ENCODE results near the gene MEIS1.

MEIS1 gene

DNA sequence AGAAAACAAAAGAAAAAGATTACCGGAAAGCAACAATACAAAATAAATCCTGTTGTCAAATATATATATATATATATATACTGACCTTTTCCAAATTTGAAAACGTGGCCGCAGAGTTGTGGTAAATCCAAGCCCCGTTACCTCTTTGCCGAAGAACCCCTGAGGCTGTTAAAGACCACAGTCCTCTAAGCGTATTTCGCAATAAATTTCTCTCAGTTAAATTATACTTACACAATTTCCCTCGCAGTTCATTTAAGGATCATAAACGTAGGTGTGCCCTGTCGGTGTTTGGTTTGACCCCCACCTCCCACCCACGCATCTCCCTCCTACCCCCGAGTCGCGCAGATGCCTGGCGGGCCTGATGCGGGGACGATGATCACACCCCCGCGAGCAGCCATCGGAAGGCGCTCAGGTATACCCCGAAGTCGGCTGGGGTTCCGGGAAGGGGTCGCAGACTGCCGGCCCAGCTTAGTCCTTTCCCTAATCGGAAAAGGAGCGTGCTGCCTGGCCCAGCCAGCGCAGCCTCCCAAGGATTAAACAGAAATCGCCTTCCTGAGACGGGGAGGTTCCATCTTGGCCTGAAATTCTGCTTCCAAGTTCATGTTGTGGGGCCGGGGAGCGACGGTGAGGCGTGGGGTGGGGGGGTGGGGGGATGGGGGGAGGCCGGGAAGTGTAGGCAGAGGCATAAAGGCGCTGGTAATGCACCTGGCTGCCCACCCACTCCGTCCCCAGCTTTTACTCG, 2.9 kb upstream of the MEIS1 start:
- no peak for DNase-seq

DNA sequence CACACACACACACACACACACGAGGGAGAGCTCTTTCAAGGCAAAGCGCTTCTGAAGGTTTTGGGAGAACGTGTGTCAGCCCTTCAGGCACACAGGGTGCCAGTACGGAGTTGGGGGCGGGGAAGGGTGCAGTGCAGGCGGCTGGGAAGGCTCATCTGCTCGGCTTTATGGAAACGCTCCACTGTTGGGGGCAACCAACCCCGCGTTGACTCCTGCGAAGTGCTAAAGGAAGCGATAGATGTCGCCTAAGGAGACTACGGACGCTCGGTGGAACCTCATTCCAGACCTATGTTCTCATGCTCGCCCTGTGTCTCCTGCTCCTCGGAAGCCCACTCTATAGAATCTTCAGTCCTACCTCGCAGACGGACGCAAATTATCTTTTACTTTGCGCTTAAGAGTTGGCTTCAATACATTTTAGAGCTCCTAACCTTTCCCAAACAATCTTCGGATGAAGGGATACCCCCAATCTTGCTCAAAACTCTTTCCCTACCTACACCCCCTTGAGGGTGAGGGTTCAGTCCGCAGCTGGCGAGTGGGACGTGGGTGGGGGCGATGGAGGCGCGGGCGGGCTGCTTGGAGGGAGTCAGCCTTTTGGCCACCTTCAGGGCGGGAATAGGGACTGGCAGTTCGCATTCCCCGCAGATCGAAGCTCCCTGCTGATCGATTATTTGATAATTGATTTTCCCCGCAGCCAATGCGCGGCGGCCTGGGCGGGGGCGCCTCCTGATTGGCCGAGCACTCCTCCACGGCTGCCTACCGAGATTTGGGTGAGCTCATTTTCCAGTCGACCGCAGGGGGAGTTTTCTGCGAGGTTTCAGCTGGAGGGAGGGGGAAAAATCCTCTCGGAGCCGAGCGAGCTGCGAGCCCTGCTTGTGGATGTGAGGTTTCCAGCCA, 1.9 kb upstream of the MEIS1 start:
- no peak for DNase-seq

DNA sequence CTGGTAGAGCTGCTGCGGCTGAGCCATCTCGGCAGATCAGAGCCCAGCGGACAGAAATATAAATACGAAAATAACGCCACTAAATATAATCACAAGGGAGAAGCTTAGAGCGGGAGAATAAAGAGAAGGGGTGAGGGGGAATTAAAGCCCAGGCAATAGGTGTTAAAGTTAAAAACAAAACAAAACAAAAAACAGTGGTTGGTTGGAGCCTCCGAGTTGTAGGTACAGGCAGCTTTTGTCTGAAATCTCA, 1.3 kb upstream of the MEIS1 start:
- DNase-seq, result no peak

DNA sequence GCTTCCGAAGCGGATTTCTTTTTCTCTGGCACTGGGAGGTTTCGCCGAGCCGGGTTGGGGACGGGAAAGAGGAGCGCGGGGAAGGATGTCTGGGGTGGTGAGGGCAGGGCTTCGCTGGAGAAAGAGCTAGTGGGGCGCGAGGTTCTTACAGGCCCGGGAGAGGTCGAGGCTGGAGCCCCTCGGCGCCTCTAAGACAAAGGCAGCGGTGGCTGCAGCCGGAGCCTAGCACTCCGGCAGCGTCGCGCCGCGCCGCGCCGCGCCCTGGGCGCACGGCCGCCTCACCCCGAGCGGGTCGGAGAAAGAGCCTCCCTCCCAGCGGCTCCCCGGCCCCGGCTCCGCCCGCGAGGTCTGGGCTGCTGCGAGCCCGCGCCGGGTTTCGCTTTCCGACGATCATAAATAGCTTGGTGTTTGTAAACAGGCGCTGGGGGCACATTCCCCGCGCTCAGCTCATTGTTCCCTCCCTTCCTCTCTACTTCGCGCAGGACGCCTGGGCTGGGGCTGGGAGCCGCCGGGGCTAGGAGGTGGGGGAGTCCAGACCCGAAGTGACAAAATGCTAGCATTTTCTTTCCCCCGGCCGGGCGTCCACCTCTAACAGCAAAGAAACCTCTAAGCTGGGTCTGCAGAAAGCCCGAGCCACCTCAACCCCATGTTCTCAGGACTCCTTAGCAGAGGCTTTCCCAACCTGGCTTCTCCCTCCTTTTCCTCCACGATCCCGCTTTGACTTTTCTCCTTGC, 813 bp upstream of the MEIS1 start:
- DNase-seq, result no peak

DNA sequence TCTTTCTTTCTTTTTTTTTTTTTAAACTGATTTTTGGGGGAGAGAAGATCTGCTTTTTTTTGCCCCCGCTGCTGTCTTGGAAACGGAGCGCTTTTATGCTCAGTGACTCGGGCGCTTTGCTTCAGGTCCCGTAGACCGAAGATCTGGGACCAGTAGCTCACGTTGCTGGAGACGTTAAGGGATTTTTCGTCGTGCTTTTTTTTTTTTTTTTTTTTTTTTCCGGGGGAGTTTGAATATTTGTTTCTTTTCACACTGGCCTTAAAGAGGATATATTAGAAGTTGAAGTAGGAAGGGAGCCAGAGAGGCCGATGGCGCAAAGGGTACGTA, 587 bp downstream of the MEIS1 start:
- no peak for DNase-seq

DNA sequence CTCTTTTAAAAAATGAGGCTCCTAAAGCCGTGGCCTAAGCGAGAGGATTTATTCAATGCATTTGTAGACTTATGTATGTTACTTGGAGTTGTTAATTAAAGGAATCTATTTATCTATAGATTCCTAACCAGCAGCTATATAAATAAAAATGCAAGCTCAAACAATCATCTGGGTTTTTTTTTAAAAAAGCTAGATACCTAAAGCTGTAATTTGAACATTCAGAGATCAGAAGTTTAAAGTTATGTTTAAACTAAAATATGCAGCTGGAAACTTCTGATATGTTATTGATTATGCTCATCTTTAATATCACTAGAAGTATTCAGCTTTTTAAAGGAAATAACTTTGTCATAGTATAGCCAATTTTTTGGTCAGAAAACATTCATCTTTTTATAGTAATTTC, 1.0 kb downstream of the MEIS1 start:
- no peak for DNase-seq

DNA sequence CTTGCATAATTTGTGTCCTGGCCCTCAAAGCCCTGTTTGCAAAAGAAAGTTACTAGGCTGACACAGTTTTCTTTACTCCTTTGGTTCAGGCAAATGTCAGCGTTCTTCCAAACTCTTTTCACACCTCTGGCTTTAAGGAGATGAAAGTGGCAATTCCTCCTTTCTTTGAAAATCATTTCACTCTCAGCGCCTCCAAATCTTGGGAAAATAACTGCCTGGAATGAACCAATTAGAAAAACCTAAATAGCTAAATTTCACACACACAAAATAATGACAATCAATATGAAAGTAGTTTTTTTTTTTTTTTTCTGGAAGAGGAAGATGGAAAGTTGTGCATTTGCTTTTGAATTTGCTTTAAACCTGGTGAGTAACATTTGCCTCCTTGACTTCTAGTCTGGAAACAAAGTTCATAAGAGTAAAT, 1.7 kb downstream of the MEIS1 start:
- DNase-seq, result no peak

DNA sequence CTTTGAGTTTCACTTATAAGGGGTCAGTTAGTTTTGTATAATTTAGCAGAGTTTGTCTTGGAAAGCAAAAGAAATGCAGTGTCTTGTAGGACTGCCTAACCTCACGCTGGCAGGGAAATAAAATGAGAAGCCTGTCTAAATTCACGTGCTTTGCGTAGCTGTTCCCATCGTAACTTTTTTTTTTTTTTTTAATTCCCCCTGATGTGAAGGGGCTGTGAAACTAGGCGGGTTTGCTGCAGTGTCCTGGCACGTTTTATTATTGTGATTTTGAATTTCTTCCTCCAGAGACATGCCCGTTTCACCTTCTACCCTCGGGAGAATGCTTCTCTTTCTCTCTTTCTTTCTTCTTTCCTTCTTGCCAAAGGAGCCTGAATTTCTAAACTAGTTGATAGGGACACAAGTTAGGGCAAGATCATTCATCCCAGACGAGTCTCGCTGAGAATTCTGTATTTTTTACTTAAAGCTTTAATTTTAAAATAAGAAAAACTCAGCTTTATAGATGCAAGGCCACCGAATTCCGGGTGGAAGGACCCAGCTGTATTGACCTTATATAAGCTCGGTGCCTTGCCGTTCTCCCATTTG, 2.3 kb downstream of the MEIS1 start:
- DNase-seq, result no peak

DNA sequence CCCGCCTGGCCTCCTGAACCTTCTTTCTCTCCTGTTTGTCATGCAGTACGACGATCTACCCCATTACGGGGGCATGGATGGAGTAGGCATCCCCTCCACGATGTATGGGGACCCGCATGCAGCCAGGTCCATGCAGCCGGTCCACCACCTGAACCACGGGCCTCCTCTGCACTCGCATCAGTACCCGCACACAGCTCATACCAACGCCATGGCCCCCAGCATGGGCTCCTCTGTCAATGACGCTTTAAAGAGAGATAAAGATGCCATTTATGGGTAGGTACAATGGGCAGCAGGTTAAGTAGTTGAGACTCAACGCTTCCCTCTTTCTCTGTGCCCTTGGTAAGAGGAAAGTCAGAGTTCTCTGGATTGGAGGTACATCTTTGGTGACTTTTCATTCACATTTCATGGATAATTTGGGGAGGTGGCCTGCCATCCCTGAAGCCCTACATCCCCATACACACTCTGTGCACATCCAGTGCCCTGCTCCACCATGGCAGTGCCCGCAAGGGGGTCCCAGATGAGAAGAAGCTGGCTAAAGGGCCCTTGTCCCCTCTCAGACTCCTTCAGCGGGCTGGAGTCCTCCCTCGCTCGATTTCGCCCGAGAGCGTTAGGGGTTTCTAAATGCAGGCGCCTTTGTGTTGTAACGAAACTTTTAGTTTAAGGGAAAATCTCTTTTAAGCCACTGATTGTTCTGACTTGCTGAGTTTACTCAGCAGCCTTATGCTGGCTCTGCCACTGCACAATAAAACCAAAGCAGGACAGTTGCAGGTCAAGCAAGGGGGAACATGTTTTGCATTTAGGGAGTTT, 3.0 kb downstream of the MEIS1 start:
- DNase-seq, result no peak

DNA sequence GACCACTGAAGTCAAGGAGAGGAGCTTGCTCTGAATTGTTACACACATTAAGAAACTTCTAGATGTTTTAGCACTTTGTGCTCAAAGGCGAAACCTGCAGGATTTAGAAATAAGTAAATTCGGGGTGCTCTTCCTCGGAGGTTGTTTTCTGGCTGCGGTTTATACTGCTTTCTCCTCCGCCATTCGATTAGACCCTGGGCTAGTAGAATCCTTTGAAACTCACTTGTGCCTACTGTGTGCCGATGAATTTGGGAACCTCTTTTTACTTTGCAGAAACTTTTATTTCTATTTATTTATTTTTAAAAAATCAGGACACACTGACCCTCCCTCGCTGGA, 3.5 kb downstream of the MEIS1 start:
- no peak for DNase-seq

DNA sequence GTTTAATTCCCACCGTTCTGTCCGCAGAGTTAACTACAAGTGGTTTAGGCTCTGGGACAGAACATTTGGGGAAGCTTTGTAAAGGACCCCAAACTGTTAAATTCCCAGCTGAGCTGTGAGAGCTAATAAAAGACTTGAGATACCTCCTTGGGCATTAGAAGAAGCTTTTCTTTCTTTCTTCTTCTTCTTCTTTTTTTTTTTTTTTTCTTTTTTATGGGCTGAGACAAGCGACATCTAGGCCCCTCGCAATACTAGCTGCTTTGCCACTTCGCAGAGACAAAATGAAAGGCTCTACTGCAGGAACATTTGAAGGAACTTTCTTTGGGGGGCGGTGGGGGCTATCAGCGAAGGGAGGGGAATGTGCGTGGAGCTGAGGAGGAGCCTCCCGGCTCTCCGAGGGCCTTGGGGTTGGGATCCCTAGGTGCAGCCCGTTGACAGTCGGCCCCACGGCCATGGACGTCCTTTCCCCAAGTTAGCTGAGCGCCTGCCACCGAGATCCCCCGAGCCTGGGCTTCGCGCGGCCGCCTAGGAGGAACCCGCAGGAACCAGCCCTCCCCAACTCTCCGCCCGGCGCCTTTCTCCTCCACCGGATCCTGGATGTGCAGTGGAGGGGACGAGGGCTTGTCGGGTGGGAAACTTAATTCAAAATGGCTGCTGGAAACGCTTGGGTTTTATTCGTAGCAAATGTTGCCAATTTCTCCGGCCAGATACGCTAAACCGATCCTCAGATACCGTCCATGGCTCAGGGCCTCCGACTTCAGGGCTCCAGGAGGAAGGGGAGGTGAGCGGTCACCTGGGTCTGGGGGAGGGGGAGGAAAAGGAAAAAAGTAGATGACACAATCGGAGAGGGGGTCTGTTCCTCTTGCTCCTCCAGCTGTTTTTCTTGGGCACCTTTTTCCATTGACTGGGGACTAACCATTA, 4.2 kb downstream of the MEIS1 start:
- no peak for DNase-seq

DNA sequence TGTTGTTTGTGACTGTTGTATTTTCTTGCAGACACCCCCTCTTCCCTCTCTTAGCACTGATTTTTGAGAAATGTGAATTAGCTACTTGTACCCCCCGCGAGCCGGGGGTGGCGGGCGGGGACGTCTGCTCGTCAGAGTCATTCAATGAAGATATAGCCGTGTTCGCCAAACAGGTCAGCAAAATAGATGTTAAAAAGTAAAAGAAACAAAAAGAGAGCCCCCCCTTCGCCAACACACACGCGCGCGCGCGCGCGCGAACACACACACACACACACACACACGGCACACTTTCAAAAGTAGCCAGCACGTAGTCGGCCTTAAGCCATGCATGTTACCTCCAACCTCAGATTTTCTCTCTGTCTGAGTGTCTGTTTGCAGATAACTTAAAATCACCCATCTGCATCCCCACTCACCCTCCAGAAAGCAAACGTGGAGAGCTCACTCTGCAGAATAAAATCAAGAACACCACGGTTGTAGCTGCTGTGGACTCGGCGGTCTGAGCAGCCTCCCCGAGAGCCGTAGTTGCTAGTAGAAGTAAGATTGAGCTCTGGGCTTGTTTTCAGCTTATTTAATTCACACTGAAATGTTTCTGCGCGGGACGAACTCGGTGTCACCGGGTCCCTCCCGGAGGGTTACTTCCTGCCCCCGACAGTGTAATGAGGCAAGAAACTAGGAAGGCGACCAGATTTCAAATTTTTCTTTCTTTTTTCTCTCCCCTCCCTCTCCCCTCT, 5.1 kb downstream of the MEIS1 start:
- no peak for DNase-seq

DNA sequence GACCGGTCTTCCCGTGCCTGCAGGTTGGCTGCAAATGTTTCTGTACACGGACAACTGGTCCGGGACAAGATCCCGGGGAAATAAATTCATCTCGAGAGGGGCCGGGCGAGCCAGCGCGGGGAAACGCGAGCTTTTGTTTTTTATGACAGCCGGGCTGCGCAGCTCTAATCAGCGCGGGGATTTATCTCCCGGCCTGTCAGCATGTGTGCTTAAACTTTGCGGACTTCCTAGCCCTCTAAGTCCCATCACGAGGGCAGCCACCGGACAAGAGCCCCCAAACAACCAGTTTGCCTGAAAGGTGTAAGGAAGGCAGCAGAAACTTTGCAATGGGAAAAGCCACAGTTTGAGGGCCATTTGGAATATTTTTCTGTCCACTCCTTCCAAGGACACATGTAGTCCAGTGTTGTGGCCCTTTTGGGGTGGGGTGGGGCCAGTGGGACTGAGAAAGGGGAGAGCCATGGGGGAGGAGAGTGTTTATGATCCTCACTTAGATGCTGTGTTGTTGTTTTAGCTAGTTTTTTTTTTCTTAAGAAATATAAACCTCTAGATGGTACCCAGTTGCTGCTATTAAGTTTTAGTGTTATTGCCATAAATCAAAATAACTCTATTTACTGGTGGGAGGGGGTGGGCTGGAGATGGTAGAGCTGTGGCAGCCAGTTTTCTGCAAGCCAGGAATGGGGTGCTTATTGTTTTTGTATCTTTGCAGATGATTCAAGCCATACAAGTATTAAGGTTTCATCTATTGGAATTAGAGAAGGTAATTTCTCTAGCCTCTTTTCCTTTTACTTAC, 6.0 kb downstream of the MEIS1 start:
- no peak for DNase-seq

DNA sequence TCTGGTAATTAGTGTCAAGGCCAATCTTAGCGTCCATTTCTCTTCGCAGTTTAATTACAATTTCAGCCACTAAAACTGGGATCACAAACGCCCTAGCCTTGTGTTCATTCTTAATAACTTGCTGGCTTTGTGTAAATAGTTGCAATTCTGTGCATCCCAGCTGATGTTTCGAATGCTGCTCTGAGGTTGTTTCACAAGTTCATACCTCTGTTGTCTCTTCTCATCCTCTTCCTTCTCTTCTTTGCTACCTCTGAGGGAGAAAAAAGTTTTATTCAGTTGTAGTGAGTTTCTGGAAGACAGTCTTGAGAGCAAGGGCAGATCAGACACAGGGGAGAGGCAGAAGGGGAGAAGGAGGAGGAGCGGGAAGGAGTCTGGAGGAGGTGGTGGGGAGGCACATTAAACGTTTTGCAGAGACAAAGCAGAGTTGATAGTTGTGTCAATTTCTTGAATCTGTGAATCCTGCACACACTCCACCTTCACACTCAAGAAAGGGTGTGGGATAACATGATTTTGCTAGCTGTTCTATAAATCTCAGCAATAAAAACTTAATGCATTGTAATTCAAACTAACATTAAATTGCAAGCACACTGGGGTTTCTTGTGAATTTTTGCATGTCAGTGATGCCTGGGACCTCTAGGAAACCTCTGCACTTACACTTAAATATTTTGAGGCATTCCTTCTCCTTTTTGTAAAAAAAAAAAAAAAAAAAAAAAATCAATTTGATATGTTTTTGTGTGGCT, 6.8 kb downstream of the MEIS1 start:
- no peak for DNase-seq

DNA sequence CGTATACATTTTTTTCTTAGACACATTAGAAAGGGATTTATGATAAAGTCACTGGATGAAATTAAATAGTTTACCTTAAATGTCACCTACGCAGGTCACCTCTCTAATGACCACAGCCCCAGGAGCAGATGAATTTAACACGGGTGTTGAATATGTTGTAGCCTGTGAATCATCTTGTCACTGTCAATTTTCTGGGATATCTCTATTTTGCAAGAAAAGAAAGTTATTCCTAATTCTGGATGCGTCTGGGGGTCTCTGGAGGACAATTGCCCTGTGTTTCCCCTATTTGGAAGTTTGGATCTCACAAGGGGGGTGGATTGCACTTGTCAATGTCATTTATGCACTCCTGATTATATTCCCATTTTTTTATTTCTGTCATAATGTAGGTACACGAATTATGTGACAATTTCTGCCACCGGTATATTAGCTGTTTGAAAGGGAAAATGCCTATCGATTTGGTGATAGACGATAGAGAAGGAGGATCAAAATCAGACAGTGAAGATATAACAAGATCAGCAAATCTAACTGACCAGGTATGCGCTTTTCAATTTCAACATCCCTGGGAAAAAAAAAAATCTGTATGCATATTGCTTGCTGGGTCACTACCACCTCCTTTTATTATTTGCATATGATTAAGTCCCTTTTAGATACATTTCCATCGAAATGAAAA, 7.7 kb downstream of the MEIS1 start:
- no peak for DNase-seq

DNA sequence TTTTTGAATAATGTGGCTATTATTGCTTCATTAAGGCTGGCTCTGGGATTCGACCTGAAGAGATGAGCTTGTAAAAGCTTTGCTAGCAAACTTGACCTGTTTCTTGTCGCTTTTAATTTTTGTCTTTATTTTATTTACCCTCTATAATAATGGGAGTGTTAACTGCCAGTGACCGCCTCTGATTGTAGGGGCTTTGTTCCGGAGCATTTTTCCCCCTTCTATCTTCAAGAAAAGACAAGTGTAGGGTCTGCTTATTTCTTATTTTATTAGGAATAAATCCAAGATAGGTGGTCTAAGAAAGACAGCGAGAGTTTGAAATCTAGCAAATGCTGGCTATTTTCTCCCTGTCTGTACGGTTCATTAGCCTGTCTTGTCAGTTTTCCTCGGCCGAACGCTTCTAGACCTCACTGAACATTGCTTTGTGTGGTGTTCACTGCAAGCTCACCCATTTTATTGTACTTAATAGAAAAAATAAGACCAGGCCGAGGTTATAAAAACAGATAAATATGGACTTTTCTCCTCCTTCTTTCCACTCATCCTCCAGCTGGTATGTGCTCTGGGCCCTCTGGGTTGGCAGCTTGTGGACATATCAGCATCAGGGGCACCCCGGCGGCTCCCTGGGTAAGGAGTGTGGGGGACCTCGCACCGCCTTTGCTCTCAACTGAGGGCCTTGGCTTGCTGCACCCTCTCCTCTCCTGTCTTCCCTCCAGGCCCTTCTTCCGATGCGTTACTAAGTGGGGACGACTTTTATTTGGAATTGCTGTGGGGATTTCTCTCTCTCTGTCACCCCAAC, 8.5 kb downstream of the MEIS1 start:
- DNase-seq, result no peak

DNA sequence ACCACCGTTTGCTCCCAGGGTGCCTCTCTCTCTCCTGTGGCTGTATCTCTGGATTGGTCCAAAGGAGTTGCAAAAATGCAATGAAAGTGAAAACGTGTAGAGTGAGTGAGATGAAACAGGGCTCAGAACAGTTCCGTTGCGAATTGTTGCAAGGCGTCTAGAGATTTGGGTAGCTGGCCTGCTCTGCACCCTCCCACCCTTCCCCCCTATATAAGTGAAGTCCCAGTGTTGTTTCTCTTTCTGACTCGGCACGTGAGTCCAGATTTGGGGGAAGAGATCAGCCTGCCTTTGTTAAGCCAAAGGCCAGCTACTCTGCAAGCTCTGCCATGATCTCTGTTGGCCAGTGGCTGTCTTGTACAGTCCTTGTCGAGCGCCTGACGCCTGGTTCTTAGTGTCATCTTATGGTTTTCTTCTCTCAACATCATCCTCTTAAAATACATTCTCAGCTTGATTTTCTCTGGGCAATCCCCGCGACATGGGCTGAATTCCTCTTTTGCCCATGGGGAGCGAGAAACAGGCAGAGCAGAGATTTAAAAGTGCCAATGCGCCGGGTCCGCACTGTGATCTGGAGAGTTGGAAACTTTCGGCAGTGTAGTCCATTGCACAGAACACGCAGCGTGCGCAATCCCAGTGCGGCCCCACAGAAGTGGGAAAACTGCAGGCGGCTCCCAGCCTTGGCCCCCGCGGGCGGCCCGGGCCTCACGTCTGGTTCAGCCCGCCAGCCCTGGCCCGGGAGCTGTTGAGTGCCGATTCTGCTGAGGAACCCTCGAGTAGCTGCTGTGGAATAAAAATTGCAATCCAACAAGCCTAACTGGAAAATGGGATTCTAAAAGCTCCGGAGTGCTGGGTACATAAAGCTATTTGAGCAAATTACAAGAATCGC, 9.3 kb downstream of the MEIS1 start:
- DNase-seq, result no peak
